DOHH2 (cell line): ENCODE results near the gene TULP4.
"Not testable (repeated sequence)": the region's sequence is repeated elsewhere in the genome, so short reads cannot be mapped to it uniquely, and the experiment has no call there.

ENCODE experiments used
- H3F3A ChIP-seq: fragments of 200-600 bp; sonication (generic), shearing (Covaris generic); 2 replicates; pipeline ENCODE4 v1.6.0; 2016; ENCODE audit warnings: antibody characterized with exemption, mild to moderate bottlenecking; ENCODE audit not compliant: control insufficient read depth, insufficient read depth
- H3K27ac ChIP-seq: fragments of 200-600 bp; sonication (generic); 2 replicates; pipeline ENCODE4 v1.5.1; 2014; ENCODE audit warnings: low read depth, mild to moderate bottlenecking, low read length, moderate library complexity
- H3K27me3 ChIP-seq: fragments of 200-600 bp; sonication (generic); 2 replicates; pipeline ENCODE4 v1.6.1; 2014; ENCODE audit warnings: mild to moderate bottlenecking, low read length, mixed read lengths; ENCODE audit not compliant: control insufficient read depth
- H3K36me3 ChIP-seq: fragments of 200-600 bp; sonication (generic); 2 replicates; pipeline ENCODE4 v1.6.1; 2014; ENCODE audit warnings: mild to moderate bottlenecking, low read length, moderate library complexity, mixed read lengths; ENCODE audit not compliant: control insufficient read depth
- H3K4me1 ChIP-seq: fragments of 200-600 bp; sonication (generic); 2 replicates; pipeline ENCODE4 v1.6.1; 2014; ENCODE audit warnings: mild to moderate bottlenecking, low read length, mixed read lengths; ENCODE audit not compliant: control insufficient read depth
- H3K4me2 ChIP-seq: fragments of 200-600 bp; sonication (generic); 2 replicates; pipeline ENCODE4 v1.6.0; 2014; ENCODE audit warnings: mild to moderate bottlenecking, low read length, moderate library complexity
- H3K4me3 ChIP-seq: fragments of 200-600 bp; sonication (generic); 2 replicates; pipeline ENCODE4 v1.5.1; 2014; ENCODE audit warnings: mild to moderate bottlenecking, low read length, mixed read lengths
- H3K79me2 ChIP-seq: fragments of 200-600 bp; sonication (generic); 2 replicates; pipeline ENCODE4 v1.6.1; 2014; ENCODE audit warnings: mild to moderate bottlenecking, low read length, mixed read lengths; ENCODE audit not compliant: control insufficient read depth
- H3K9me2 ChIP-seq: fragments of 200-600 bp; sonication (generic); replicated peaks from 2 replicates; pipeline ENCODE4 v1.6.1; 2014; ENCODE audit warnings: mild to moderate bottlenecking, low read length, mixed read lengths; ENCODE audit not compliant: control insufficient read depth
- H3K9me3 ChIP-seq: fragments of 200-600 bp; sonication (generic); 2 replicates; pipeline ENCODE4 v1.6.1; 2014; ENCODE audit warnings: antibody characterized with exemption, low read length, mixed read lengths; ENCODE audit not compliant: control insufficient read depth, insufficient read depth
- H4K20me1 ChIP-seq: fragments of 200-600 bp; sonication (generic); 2 replicates; pipeline ENCODE4 v1.6.0; 2014; ENCODE audit warnings: low read depth, mild to moderate bottlenecking, antibody characterized with exemption, low read length, moderate library complexity; ENCODE audit not compliant: control insufficient read depth, insufficient read depth
- EZH2phosphoT487 ChIP-seq: fragments of 200-600 bp; sonication (generic); IDR thresholded peaks from 2 replicates; pipeline ENCODE4 v1.6.1; 2017; ENCODE audit warnings: borderline replicate concordance, mild to moderate bottlenecking, antibody characterized with exemption, low read length, moderate library complexity, mixed read lengths
- TF ChIP-seq, protein P1 (sequence below): fragments of 200-600 bp; sonication (generic); IDR thresholded peaks from one replicate; pipeline ENCODE4 v1.5.1; 2014; ENCODE audit warnings: antibody characterized with exemption, mild to moderate bottlenecking, low read depth, low read length; ENCODE audit not compliant: poor library complexity, severe bottlenecking

TULP4 gene

DNA sequence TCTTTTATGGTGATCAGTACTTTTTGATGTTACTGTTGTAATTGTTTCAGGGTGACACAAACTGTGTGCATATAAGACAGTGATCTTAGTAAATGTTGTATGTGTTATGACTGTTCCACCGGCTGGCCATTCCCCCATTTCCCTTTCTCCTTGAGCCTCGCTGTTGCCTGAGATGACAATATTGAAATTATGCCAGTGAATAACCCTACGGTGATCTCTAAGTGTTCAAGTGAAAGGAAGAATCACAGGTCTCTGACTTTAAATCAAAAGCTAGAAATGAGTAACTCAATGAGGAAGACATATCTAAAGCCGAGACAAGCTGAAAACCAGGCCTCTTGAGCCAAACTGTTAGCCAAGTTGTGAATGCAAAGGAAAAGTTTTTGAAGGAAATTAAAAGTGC, 32.3 kb downstream of the TULP4 start:
- H3K9me3 ChIP-seq, result peaks cover 8% of the 10 kb centered on the region
- H3K27me3 ChIP-seq, result no peaks in the 10 kb centered on the region
- TF ChIP-seq EZH2phosphoT487, result no peak
- TF ChIP-seq, protein P1, sequence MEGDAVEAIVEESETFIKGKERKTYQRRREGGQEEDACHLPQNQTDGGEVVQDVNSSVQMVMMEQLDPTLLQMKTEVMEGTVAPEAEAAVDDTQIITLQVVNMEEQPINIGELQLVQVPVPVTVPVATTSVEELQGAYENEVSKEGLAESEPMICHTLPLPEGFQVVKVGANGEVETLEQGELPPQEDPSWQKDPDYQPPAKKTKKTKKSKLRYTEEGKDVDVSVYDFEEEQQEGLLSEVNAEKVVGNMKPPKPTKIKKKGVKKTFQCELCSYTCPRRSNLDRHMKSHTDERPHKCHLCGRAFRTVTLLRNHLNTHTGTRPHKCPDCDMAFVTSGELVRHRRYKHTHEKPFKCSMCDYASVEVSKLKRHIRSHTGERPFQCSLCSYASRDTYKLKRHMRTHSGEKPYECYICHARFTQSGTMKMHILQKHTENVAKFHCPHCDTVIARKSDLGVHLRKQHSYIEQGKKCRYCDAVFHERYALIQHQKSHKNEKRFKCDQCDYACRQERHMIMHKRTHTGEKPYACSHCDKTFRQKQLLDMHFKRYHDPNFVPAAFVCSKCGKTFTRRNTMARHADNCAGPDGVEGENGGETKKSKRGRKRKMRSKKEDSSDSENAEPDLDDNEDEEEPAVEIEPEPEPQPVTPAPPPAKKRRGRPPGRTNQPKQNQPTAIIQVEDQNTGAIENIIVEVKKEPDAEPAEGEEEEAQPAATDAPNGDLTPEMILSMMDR, result no peak
- H4K20me1 ChIP-seq, result no peaks in the 10 kb centered on the region
- H3K9me2 ChIP-seq, result no peaks in the 10 kb centered on the region
- H3K4me2 ChIP-seq, result no peak overlapping the region
- no peak overlapping the region for H3K4me3 ChIP-seq
- no peaks in the 10 kb centered on the region for H3K4me1 ChIP-seq
- peaks cover 33% of the 10 kb centered on the region for H3K79me2 ChIP-seq
- H3K27ac ChIP-seq, result no peak overlapping the region
- H3K36me3 ChIP-seq, result 0 out of 2 replicates have a peak, but pooled peaks cover 7% of the 10 kb centered on the region
- H3F3A ChIP-seq, result no peaks in the 10 kb centered on the region

GRCh38 chr6:158345444-158345843, 33.2 kb downstream of the TULP4 start:
- H3K4me3 ChIP-seq, H3K36me3 ChIP-seq, H4K20me1 ChIP-seq, H3F3A ChIP-seq, H3K9me2 ChIP-seq, H3K27ac ChIP-seq, H3K4me1 ChIP-seq, H3K9me3 ChIP-seq, H3K27me3 ChIP-seq, H3K4me2 ChIP-seq: not testable (repeated sequence)
- peaks cover 31% of the 10 kb centered on the region for H3K79me2 ChIP-seq

DNA sequence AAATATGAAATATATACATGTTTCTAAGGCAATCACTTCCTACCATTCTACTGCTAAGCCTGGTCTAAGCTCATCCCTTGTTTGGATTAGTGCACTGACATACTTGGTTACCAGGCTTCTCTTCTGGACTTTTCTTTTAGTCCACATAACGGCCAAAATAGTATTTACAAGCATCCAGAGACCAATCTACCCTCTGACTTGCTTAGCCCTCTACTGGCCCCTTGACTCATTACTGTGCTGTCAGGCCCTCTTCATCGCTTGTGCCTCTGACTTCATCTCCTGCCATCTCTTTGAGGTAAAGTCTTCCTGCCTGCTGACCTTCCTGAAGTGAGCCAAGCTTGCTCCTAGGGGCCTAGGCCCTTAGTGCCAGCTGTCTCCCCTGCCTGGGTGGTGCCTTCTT, 35.1 kb downstream of the TULP4 start:
- Histone ChIP-seq H3K9me2 (no peaks in the 10 kb centered on the region), H3K9me3 (peaks cover 8% of the 10 kb centered on the region), H3K27me3 (no peaks in the 10 kb centered on the region), H3K36me3 (0 out of 2 replicates have a peak, but pooled peaks cover 4% of the 10 kb centered on the region), H3K4me2 (no peak overlapping the region), H3K79me2 (peaks cover 21% of the 10 kb centered on the region), H4K20me1 (no peaks in the 10 kb centered on the region), H3K4me3 (no peak overlapping the region), H3K4me1 (no peaks in the 10 kb centered on the region), H3F3A (no peaks in the 10 kb centered on the region), H3K27ac (no peak overlapping the region)
- TF ChIP-seq EZH2phosphoT487, result no peak
- TF ChIP-seq, protein P1, result no peak

DNA sequence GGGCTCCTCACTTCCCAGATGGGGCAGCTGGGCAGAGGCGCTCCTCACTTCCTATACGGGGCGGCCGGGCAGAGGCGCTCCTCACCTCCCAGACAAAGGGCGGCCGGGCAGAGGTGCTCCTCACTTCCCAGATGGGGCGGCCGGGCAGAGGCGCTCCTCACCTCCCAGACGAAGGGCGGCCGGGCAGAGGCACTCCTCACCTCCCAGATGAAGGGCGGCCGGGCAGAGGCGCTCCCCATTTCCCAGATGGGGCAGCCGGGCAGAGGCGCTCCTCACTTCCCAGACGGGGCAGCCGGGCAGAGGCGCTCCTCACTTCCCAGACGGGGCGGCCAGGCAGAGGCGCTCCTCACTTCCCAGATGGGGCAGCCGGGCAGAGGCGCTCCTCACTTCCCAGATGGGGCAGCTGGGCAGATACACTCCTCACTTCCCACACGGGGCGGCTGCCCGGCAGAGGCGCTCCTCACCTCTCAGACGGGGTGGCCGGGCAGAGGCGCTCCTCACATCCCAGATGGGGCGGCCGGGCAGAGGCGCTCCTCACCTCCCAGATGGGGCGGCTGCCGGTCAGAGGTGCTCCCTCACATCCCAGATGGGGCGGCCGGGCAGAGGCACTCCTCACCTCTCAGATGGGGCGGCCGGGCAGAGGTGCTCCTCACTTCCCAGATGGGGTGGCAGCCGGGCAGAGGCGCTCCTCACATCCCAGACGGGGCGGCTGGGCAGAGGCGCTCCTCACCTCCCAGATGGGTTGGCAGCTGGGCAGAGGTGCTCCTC, 36.7 kb downstream of the TULP4 start:
- not testable (repeated sequence) for H3K27me3 ChIP-seq, H3K27ac ChIP-seq, H3K4me1 ChIP-seq, H4K20me1 ChIP-seq, H3K4me3 ChIP-seq, H3K36me3 ChIP-seq, H3K9me2 ChIP-seq, H3K9me3 ChIP-seq, H3K4me2 ChIP-seq, H3F3A ChIP-seq
- peaks cover 12% of the 10 kb centered on the region for H3K79me2 ChIP-seq

DNA sequence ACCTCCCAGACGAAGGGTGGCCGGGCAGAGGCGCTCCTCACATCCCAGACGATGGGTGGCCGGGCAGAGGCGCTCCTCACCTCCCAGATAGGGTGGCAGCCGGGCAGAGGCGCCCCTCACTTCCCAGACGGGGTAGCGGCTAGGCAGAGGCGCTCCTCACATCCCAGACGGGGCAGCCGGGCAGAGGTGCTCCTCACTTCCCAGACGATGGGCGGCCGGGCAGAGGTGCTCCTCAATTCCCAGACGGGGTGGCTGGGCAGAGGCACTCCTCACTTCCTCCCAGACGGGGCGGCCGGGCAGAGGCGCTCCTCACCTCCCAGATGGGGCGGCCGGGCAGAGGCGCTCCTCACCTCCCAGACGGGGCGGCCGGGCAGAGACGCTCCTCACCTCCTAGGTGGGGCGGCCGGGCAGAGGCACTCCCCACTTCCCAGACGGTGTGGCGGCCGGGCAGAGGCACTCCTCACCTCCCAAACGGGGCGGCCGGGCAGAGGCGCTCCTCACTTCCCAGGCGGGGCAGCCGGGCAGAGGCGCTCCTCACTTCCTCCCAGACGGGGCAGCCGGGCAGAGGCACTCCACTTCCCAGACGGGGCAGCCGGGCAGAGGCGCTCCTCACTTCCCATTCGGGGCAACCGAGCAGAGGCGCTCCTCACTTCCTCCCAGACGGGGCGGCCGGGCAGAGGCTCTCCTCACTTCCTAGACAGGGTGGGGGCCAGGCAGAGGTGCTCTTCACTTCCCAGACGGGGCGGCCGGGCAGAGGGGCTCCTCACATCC, 37.4 kb downstream of the TULP4 start:
- H3K79me2 ChIP-seq, result peaks cover 17% of the 10 kb centered on the region
- H3F3A ChIP-seq, H3K4me2 ChIP-seq, H3K4me3 ChIP-seq, H3K27me3 ChIP-seq, H3K4me1 ChIP-seq, H3K9me2 ChIP-seq, H3K36me3 ChIP-seq, H3K9me3 ChIP-seq, H3K27ac ChIP-seq, H4K20me1 ChIP-seq: not testable (repeated sequence)

GRCh38 chr6:158350731-158351130, 38.5 kb downstream of the TULP4 start:
- H3K36me3 ChIP-seq, H3K4me3 ChIP-seq: not testable (repeated sequence)

More at GRCh38 chr6:158350731-158351130, 38.5 kb downstream of the TULP4 start:
- not testable (repeated sequence) for H3K4me2 ChIP-seq, H3F3A ChIP-seq, H4K20me1 ChIP-seq, H3K27me3 ChIP-seq, H3K27ac ChIP-seq, H3K9me3 ChIP-seq, H3K4me1 ChIP-seq, H3K9me2 ChIP-seq
- H3K79me2 ChIP-seq, result peaks cover 22% of the 10 kb centered on the region
